Central memory CD8-positive, alpha-beta T cell (primary cell): ENCODE results near the gene CRMP1.

Source experiments
- ATAC-seq: fragments of 150-1000 bp; cut with Tn5 transposase; replicated peaks from 2 replicates; pipeline ENCODE4 v1.10.0; 2022; ENCODE audit warnings: mild to moderate bottlenecking, moderate FRiP score, moderate number of reproducible peaks; ENCODE audit not compliant: poor library complexity, severe bottlenecking; ENCODE audit errors: extremely low read depth
- DNase-seq, 2 donors: peaks; one replicate each; pipeline ENCODE4 v3.0.0; 2021; ENCODE audit warnings: low spot score in 2 of 2
- H3K27ac Mint-ChIP-seq: one replicate; pipeline ENCODE4 v1.8.0; 2022; ENCODE audit warnings: low read depth, mild to moderate bottlenecking, moderate library complexity, mixed read lengths
- H3K27me3 Mint-ChIP-seq: one replicate; pipeline ENCODE4 v1.8.0; 2022; ENCODE audit warnings: mixed read lengths
- H3K36me3 Mint-ChIP-seq: one replicate; pipeline ENCODE4 v1.8.0; 2022; ENCODE audit warnings: mild to moderate bottlenecking, moderate library complexity, mixed read lengths; ENCODE audit not compliant: insufficient read depth
- H3K4me1 Mint-ChIP-seq: one replicate; pipeline ENCODE4 v1.8.0; 2022; ENCODE audit warnings: mixed read lengths
- H3K4me3 Mint-ChIP-seq: one replicate; pipeline ENCODE4 v1.8.0; 2022; ENCODE audit warnings: mild to moderate bottlenecking, moderate library complexity, mixed read lengths
- H3K9me3 Mint-ChIP-seq: one replicate; pipeline ENCODE4 v1.8.0; 2022; ENCODE audit warnings: mixed read lengths

The CRMP1 gene

DNA sequence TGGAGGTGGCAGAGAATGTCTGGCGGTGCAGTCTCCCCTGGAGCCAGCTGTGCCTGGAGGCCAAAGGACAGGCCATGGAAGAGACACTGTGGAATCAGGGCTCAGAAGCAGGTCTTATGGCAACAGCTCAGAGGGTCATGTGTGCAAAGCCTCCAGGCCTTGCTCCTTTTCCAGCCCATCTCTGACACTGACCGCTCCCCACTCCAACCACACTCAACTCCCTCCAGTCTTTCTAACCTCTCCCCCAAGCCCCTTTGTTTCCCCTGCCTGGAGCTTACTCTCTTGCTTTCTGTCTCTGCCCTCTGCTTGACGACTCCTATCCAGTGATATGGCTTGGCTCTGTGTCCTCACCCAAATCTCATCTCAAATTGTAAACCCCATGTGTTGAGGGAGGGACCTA is 34.2 kb upstream of the CRMP1 start:
- ATAC-seq, result no peak
- H3K4me1 Mint-ChIP-seq, result no peaks in the 10 kb centered on the region
- H3K27me3 Mint-ChIP-seq, result peaks cover 10% of the 10 kb centered on the region
- no peak overlapping the region for H3K27ac Mint-ChIP-seq
- no peak for DNase-seq
- H3K36me3 Mint-ChIP-seq, result no peaks in the 10 kb centered on the region
- H3K9me3 Mint-ChIP-seq, result no peaks in the 10 kb centered on the region
- no peak overlapping the region for H3K4me3 Mint-ChIP-seq

- DNase-seq (no peak), ATAC-seq (no peak)
- no peak overlapping the region for H3K27ac Mint-ChIP-seq
- peaks cover 10% of the 10 kb centered on the region for H3K27me3 Mint-ChIP-seq
- no peaks in the 10 kb centered on the region for H3K36me3 Mint-ChIP-seq
- no peaks in the 10 kb centered on the region for H3K9me3 Mint-ChIP-seq
- no peaks in the 10 kb centered on the region for H3K4me1 Mint-ChIP-seq
- H3K4me3 Mint-ChIP-seq, result no peak overlapping the region
These were observed 33.7 kb upstream of the CRMP1 start for GRCh38 chr4:5926598-5926997.

DNA sequence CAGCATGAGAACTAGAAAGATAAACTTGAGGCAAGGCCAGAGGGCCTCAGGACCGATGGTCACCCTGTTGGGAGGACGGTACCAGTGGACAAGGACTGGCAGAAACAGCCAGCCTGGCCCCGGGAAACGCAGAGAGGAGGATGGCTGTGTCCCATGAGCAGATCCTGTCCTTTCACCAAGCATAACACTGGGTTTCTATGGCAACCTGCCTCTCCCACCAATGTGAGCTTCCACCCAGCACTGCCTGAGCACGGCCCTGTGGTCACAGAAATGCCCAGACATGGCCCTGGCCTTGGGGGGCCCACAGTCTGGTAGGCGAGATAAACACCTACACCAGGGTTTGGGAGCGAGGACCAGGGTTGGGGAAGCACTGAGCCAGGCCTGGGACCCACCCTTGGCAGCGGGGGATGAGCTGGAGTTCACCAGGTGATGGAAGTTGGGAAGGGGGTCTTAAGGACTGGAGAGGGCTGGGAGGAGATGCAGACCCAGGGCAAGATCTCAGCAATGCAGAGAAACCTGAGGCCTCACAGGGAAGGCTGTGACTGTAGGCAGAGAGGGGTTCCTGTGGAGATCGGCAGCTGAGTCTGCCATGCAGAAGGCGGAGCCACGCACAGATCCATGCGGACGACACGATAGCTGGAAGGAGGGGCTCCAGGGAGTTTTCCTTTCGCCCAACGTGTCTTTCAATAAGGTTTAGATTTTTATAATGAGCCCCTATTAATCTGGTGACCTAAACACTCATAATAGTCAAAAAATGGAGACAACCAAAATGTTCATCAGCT is 32.7 kb upstream of the CRMP1 start:
- Mint-ChIP-seq H3K27ac (no peak overlapping the region), H3K4me3 (no peak overlapping the region), H3K27me3 (peaks cover 10% of the 10 kb centered on the region), H3K4me1 (no peaks in the 10 kb centered on the region), H3K9me3 (no peaks in the 10 kb centered on the region), H3K36me3 (no peaks in the 10 kb centered on the region)
- no peak for ATAC-seq
- DNase-seq, result no peak

GRCh38 chr4:5924461-5925125 is 31.7 kb upstream of the CRMP1 start:
- ATAC-seq (no peak), DNase-seq (no peak)
- Mint-ChIP-seq H3K27ac (no peak overlapping the region), H3K4me3 (no peak overlapping the region), H3K27me3 (peaks cover 10% of the 10 kb centered on the region), H3K9me3 (no peaks in the 10 kb centered on the region), H3K36me3 (no peaks in the 10 kb centered on the region), H3K4me1 (no peaks in the 10 kb centered on the region)

- Mint-ChIP-seq H3K27ac (peak overlapping the region; percentile 22), H3K4me3 (no peak overlapping the region), H3K27me3 (peaks cover 10% of the 10 kb centered on the region), H3K4me1 (no peaks in the 10 kb centered on the region), H3K36me3 (no peaks in the 10 kb centered on the region), H3K9me3 (no peaks in the 10 kb centered on the region)
- DNase-seq (no peak), ATAC-seq (no peak)
These were observed 30.5 kb upstream of the CRMP1 start for GRCh38 chr4:5923376-5923775.

DNA sequence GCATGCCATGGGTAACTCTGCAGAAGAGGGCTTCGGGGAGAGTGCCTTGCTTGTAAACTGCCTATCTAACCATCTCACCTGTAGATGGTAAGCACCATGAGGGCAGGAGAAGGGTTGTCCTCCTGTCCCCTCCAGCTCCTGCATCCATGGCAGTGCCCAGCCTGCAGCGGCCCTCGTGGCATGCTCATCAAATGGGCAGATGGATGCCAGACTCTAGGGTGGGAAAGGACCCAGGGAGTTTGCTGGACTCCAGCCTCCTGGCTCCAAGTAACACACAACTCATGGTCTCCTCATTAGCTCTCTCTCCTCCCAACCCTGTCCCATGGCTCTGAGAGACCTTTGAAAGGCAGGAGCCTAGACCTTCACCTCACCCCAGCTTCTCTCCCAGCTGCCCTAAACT is 29.7 kb upstream of the CRMP1 start:
- Mint-ChIP-seq H3K27ac (no peak overlapping the region), H3K9me3 (no peaks in the 10 kb centered on the region), H3K36me3 (no peaks in the 10 kb centered on the region), H3K27me3 (peaks cover 10% of the 10 kb centered on the region), H3K4me1 (no peaks in the 10 kb centered on the region), H3K4me3 (no peak overlapping the region)
- DNase-seq (no peak), ATAC-seq (no peak)

DNA sequence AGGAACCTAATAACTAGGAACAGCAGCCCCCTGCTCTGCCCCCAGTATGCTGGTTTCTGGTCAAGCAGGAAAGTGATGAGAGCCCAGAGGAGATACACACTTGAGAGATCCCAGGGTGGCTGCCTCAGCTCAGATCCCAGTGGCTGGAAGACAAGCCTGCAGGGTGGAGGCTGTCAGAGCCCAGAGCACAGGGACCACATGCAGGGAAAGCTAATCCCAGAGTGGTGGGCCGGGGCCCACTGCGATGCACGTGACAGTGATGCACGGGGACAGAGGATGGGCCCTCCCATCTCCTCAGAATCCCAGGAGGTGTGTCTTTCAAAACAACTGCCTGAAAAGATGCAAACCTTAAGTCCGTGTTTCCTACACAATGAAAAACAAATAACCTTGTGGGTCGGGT is 29.1 kb upstream of the CRMP1 start:
- H3K4me3 Mint-ChIP-seq, result no peak overlapping the region
- no peak for ATAC-seq
- DNase-seq, result no peak
- H3K9me3 Mint-ChIP-seq, result no peaks in the 10 kb centered on the region
- H3K4me1 Mint-ChIP-seq, result no peaks in the 10 kb centered on the region
- H3K27ac Mint-ChIP-seq, result no peak overlapping the region
- peaks cover 10% of the 10 kb centered on the region for H3K27me3 Mint-ChIP-seq
- no peaks in the 10 kb centered on the region for H3K36me3 Mint-ChIP-seq

GRCh38 chr4:5921101-5921980 is 28.5 kb upstream of the CRMP1 start:
- no peaks in the 10 kb centered on the region for H3K36me3 Mint-ChIP-seq
- no peak overlapping the region for H3K4me3 Mint-ChIP-seq
- H3K9me3 Mint-ChIP-seq, result no peaks in the 10 kb centered on the region

GRCh38 chr4:5919571-5919970 is 26.7 kb upstream of the CRMP1 start:
- no peak overlapping the region for H3K4me3 Mint-ChIP-seq
- ATAC-seq, result no peak
- no peaks in the 10 kb centered on the region for H3K4me1 Mint-ChIP-seq
- H3K27me3 Mint-ChIP-seq, result peaks cover 10% of the 10 kb centered on the region
- no peaks in the 10 kb centered on the region for H3K36me3 Mint-ChIP-seq
- no peaks in the 10 kb centered on the region for H3K9me3 Mint-ChIP-seq
- no peak overlapping the region for H3K27ac Mint-ChIP-seq
- DNase-seq, result no peak

More at GRCh38 chr4:5921101-5921980, 28.5 kb upstream of the CRMP1 start:
- DNase-seq (no peak), ATAC-seq (no peak)
- no peaks in the 10 kb centered on the region for H3K4me1 Mint-ChIP-seq
- H3K27me3 Mint-ChIP-seq, result peaks cover 10% of the 10 kb centered on the region
- no peak overlapping the region for H3K27ac Mint-ChIP-seq

DNA sequence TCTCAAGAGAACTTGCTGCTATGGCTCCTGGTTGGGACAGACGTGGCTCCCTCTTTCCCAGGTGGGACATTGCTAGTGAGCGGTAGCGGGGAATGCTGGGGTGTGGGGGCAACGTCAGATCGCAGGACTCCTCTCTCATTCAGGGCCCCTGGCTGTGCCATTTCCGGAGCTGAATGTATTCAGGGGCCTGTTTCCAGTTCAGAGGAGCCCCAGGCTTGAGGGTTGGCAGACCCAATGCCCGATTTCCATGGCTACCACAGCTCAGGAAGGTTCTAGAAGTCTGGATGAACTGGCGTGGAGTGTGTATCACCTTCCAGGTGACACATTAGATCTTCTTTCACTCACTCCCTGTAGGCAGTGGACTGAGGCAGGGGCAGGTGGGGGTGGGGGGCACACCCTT is 26.2 kb upstream of the CRMP1 start:
- Mint-ChIP-seq H3K9me3 (no peaks in the 10 kb centered on the region), H3K27me3 (peaks cover 10% of the 10 kb centered on the region), H3K4me1 (no peaks in the 10 kb centered on the region), H3K27ac (no peak overlapping the region), H3K4me3 (no peak overlapping the region), H3K36me3 (no peaks in the 10 kb centered on the region)
- DNase-seq (no peak), ATAC-seq (no peak)

DNA sequence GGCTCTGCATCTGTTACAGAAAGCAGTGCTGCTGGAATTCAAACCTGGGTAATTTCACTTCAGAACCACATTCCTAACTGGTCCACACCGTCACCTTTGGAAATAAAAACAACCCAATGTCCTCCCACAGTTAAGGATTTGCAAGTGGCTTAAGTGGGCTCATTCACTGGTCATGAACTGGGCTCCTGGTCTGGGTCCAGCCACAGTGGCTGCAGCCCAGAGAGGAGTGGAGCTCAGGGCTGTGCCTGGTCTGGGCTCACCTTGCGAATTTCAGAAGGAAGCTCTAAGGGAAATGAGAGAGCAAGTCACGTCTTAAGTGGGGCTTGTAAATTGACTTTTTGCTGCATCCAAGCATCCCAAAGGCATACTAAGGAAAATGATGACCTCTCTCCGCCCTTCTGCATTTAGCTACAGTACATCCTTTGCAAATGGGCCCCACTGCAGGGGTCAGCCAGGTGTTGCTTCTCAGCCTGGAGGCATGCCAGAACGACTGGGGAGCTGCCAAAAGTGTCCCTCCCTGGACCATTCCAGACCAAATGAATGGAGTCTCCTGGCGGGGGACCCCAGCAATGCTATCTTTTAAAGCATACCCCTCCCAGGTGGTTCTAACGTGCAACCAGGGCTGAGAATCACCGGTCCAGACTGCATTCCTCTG is 25.6 kb upstream of the CRMP1 start:
- Mint-ChIP-seq H3K27me3 (peaks cover 10% of the 10 kb centered on the region), H3K36me3 (no peaks in the 10 kb centered on the region), H3K9me3 (no peaks in the 10 kb centered on the region), H3K4me1 (no peaks in the 10 kb centered on the region), H3K4me3 (no peak overlapping the region), H3K27ac (no peak overlapping the region)
- ATAC-seq (no peak), DNase-seq (no peak)

GRCh38 chr4:5917672-5918071 is 24.8 kb upstream of the CRMP1 start:
- ATAC-seq, result no peak
- H3K4me1 Mint-ChIP-seq, result no peaks in the 10 kb centered on the region
- H3K4me3 Mint-ChIP-seq, result no peak overlapping the region
- H3K27ac Mint-ChIP-seq, result no peak overlapping the region
- H3K36me3 Mint-ChIP-seq, result no peaks in the 10 kb centered on the region
- H3K27me3 Mint-ChIP-seq, result peaks cover 7% of the 10 kb centered on the region
- no peak for DNase-seq
- peaks cover 2% of the 10 kb centered on the region for H3K9me3 Mint-ChIP-seq
